CD14-positive monocyte (primary cell): Measurements from ENCODE around the gene EIF1. TPM values are rescaled to one million over a fixed set of nuclear protein-coding genes. Genes with fewer than 3 reads are reported as not detected.

Experiments
- DNase-seq, 3 donors: peaks; one replicate each; pipeline ENCODE4 v3.0.0-alpha.2; 2011 to 2022
- H2AFZ ChIP-seq: 2 replicates; pipeline ENCODE4 v1.6.0; 2012; ENCODE audit warnings: mild to moderate bottlenecking, low read depth, low read length, inconsistent platforms; ENCODE audit not compliant: insufficient read depth, poor library complexity, severe bottlenecking
- H3K27ac ChIP-seq, 2 donors: 1 replicate in 1 of 2; 2 replicates in 1 of 2; pipeline ENCODE4 v1.5.1; 2012 to 2013; ENCODE audit warnings: low read length in 2 of 2, control low read depth in 1 of 2, inconsistent platforms in 1 of 2, low read depth in 1 of 2, mild to moderate bottlenecking in 1 of 2
- H3K27me3 ChIP-seq, 2 donors: one replicate each; pipeline versions ENCODE4 v1.6.0 to v1.6.1; 2011 to 2013; ENCODE audit warnings: low read length in 2 of 2; ENCODE audit not compliant: control insufficient read depth in 2 of 2, insufficient read depth in 2 of 2
- H3K36me3 ChIP-seq, 2 donors: replicated peaks in 1 of 2; 1 replicate in 1 of 2; 2 replicates in 1 of 2; pipeline versions ENCODE4 v1.5.1 to v1.6.1; 2012 to 2013; ENCODE audit warnings: low read length in 2 of 2, control low read depth in 1 of 2, inconsistent platforms in 1 of 2, mild to moderate bottlenecking in 1 of 2; ENCODE audit not compliant: insufficient read depth in 2 of 2, control insufficient read depth in 1 of 2
- H3K4me1 ChIP-seq, 2 donors: 1 replicate in 1 of 2; 2 replicates in 1 of 2; pipeline versions ENCODE4 v1.5.1 to v1.6.1; 2012 to 2013; ENCODE audit warnings: low read length in 2 of 2, control low read depth in 1 of 2, inconsistent platforms in 1 of 2, mild to moderate bottlenecking in 1 of 2, moderate library complexity in 1 of 2; ENCODE audit not compliant: insufficient read depth in 2 of 2, control insufficient read depth in 1 of 2
- H3K4me2 ChIP-seq: replicated peaks from 2 replicates; pipeline ENCODE3; 2012; ENCODE audit warnings: low read length, moderate library complexity, mild to moderate bottlenecking; ENCODE audit not compliant: poor library complexity, severe bottlenecking; ENCODE audit errors: extremely low read depth
- H3K4me3 ChIP-seq, 3 experiments: fragments of 200-600 bp in 1 of 3; sonication (generic) in 1 of 3; replicated peaks in 1 of 3; 1 replicate in 2 of 3; 2 replicates in 1 of 3; pipeline ENCODE4 v1.5.1; 2011 to 2013; ENCODE audit warnings: low read length in 3 of 3, mild to moderate bottlenecking in 3 of 3, control low read depth in 2 of 3, low read depth in 2 of 3, inconsistent platforms in 1 of 3, moderate library complexity in 1 of 3
- H3K79me2 ChIP-seq: 2 replicates; pipeline ENCODE4 v1.6.0; 2012; ENCODE audit warnings: mild to moderate bottlenecking, control low read depth, inconsistent platforms, low read length, moderate library complexity; ENCODE audit not compliant: insufficient read depth
- H3K9ac ChIP-seq: 2 replicates; pipeline ENCODE4 v1.6.0; 2017; ENCODE audit warnings: low read length, mild to moderate bottlenecking; ENCODE audit not compliant: insufficient read depth, poor library complexity, severe bottlenecking
- H3K9me3 ChIP-seq, 2 donors: replicated peaks in 1 of 2; 1 replicate in 1 of 2; 2 replicates in 1 of 2; pipeline versions ENCODE4 v1.5.1 to v1.6.1; 2012 to 2013; ENCODE audit warnings: low read length in 2 of 2, control low read depth in 1 of 2; ENCODE audit not compliant: control insufficient read depth in 1 of 2, insufficient read depth in 1 of 2
- H4K20me1 ChIP-seq: 2 replicates; pipeline ENCODE4 v1.6.0; 2012; ENCODE audit warnings: mild to moderate bottlenecking, low read length, control low read depth, moderate library complexity; ENCODE audit not compliant: insufficient read depth
- H3K27ac Mint-ChIP-seq, 7 donors: one replicate each; pipeline ENCODE4 v1.8.0; 2020; ENCODE audit warnings: mild to moderate bottlenecking in 7 of 7, mixed read lengths in 7 of 7, moderate library complexity in 6 of 7, inconsistent platforms in 2 of 7
- H3K27me3 Mint-ChIP-seq, 3 donors: one replicate each; pipeline ENCODE4 v1.8.0; 2021 to 2022; ENCODE audit warnings: low read depth in 3 of 3, mild to moderate bottlenecking in 3 of 3, mixed read lengths in 3 of 3, moderate library complexity in 3 of 3, inconsistent platforms in 1 of 3
- H3K36me3 Mint-ChIP-seq, 2 donors: one replicate each; pipeline ENCODE4 v1.8.0; 2020; ENCODE audit warnings: mixed read lengths in 2 of 2, inconsistent platforms in 1 of 2, mild to moderate bottlenecking in 1 of 2
- H3K4me1 Mint-ChIP-seq: one replicate; pipeline ENCODE4 v1.8.0; 2020; ENCODE audit warnings: mild to moderate bottlenecking, mixed read lengths
- H3K4me3 Mint-ChIP-seq, 2 donors: one replicate each; pipeline ENCODE4 v1.8.0; 2020; ENCODE audit warnings: mild to moderate bottlenecking in 2 of 2, mixed read lengths in 2 of 2, moderate library complexity in 1 of 2
- H3K9me3 Mint-ChIP-seq, 7 donors: one replicate each; pipeline ENCODE4 v1.8.0; 2020 to 2022; ENCODE audit warnings: mixed read lengths in 7 of 7, mild to moderate bottlenecking in 6 of 7, moderate library complexity in 6 of 7, inconsistent platforms in 2 of 7
- CTCF ChIP-seq: fragments of 200-600 bp; IDR thresholded peaks from one replicate; pipeline ENCODE4 v1.8.0; 2022; ENCODE audit warnings: antibody characterized with exemption, mild to moderate bottlenecking
- WGBS: methylation state at CpG from one replicate; pipeline ENCODE4 v1.1.5; 2013; ENCODE audit warnings: missing lambda C conversion rate; ENCODE audit not compliant: insufficient coverage; 5-methylcytosine and 5-hydroxymethylcytosine counted together
- intact Hi-C, 2 donors: fragments of 100-400 bp; cut with micrococcal nuclease; formaldehyde crosslinking; loops; one replicate each; pipeline versions ENCODE4 v1.15.0 to v1.15.1; 2023
- polyA plus RNA-seq, 3 donors: library from polyadenylated mRNA; depleted of rRNA in 1 of 3; unstranded in 2 of 3; stranded (reverse) in 1 of 3; fragments of 300-500 nt in 2 of 3; fragments of >200 nt in 1 of 3; fragmentation: Illumina TruSeq in 2 of 3; gene quantifications; 1 replicate in 2 of 3; 2 replicates in 1 of 3; pipeline ENCODE4 v1.2.3, GENCODE V29; 2012 to 2021

EIF1 gene
- polyA plus RNA-seq, 3 donors: 1,176 to 1,536 (median 1,425) TPM

GRCh38 chr17:41676058-41676419, 12.6 kb upstream of the EIF1 start:
- Histone ChIP-seq H4K20me1 (no peaks in the 10 kb centered on the region), H3K79me2 (no peaks in the 10 kb centered on the region), H2AFZ (no peak overlapping the region), H3K4me3 (no peak overlapping the region), H3K4me1 (peaks cover 40 to 61% of the 10 kb centered on the region in 2 donors), H3K4me2 (peak overlapping the region; percentile 39), H3K27me3 (no peaks in the 10 kb centered on the region), H3K36me3 (no peaks in the 10 kb centered on the region), H3K9me3 (no peaks in the 10 kb centered on the region), H3K9ac (no peak overlapping the region), H3K27ac (peak overlapping the region in 1 of 2 donors; percentile 57)
- no peak for TF ChIP-seq CTCF
- Mint-ChIP-seq H3K27me3 (peaks cover 0 to 3% (median 0%) of the 10 kb centered on the region in 3 donors), H3K27ac (peak overlapping the region in 5 of 7 donors; percentile 33 to 91 (median 82)), H3K36me3 (peaks cover 0 to 2% of the 10 kb centered on the region in 2 donors), H3K4me3 (peak overlapping the region in 1 of 2 donors; percentile 42), H3K9me3 (peaks cover 0 to 3% (median 0%) of the 10 kb centered on the region in 7 donors), H3K4me1 (peaks cover 52% of the 10 kb centered on the region)
- no peak for DNase-seq
- intact Hi-C loops: loop anchor here in 1 of 2 donors (5.0 kb wide), 1 partner anchor 179 kb away; no protein-coding TSS in a partner anchor
- no CpG with 5 or more reads among the region's 3 CpGs for WGBS

GRCh38 chr17:41678411-41678906, 10.2 kb upstream of the EIF1 start:
- no peaks in the 10 kb centered on the region for H3K27me3 ChIP-seq
- H3K9me3 Mint-ChIP-seq: peaks cover 0 to 3% (median 0%) of the 10 kb centered on the region in 7 donors
- H3K4me3 Mint-ChIP-seq: peak overlapping the region; percentile 81 to 93
- H3K4me1 ChIP-seq: peaks cover 38 to 64% of the 10 kb centered on the region in 2 donors
- peaks cover 0 to 3% (median 0%) of the 10 kb centered on the region in 3 donors for H3K27me3 Mint-ChIP-seq
- H3K4me2 ChIP-seq: peak overlapping the region; percentile 69
- H3K4me3 ChIP-seq: peak overlapping the region; percentile 36 to 75 (median 72)
- H3K9me3 ChIP-seq: no peaks in the 10 kb centered on the region
- H3K9ac ChIP-seq: peak overlapping the region; percentile 60
- H3K36me3 Mint-ChIP-seq: peaks cover 0 to 2% of the 10 kb centered on the region in 2 donors
- H2AFZ ChIP-seq: peak overlapping the region; percentile 72
- no peaks in the 10 kb centered on the region for H3K79me2 ChIP-seq
- H3K36me3 ChIP-seq: no peaks in the 10 kb centered on the region
- no peak for DNase-seq
- intact Hi-C loops: loop anchor here in 1 of 2 donors (5.0 kb wide), 1 partner anchor 181 kb away; no protein-coding TSS in a partner anchor
- H3K27ac Mint-ChIP-seq: peak overlapping the region; percentile 98 to 99 (median 99)
- H4K20me1 ChIP-seq: no peaks in the 10 kb centered on the region
- H3K27ac ChIP-seq: peak overlapping the region; percentile 89 to 93
- H3K4me1 Mint-ChIP-seq: peaks cover 60% of the 10 kb centered on the region
- no peak for TF ChIP-seq CTCF
- WGBS: no CpG with 5 or more reads among the region's 2 CpGs
